Activated CD8-positive, alpha-beta memory T cell treated with anti-CD3 and anti-CD28 coated beads, Interleukin-2, amount 10 ng/mL, durations not matched to agents 7 days and 5 days (primary cell): Measurements from ENCODE around the gene HSD11B2. TPM values are rescaled to one million over a fixed set of nuclear protein-coding genes. Genes with fewer than 3 reads are reported as not detected.
A peak's percentile ranks its signal among the peaks of the same experiment; 100 is the strongest.

Source experiments
- ATAC-seq: fragments of 150-1000 bp; cut with Tn5 transposase; one replicate; pipeline ENCODE4 v1.10.0; 2021; ENCODE audit warnings: moderate library complexity
- CTCF ChIA-PET: fragments of 350-600 bp; sonication (Branson Sonifier 250); formaldehyde crosslinking; loops from one replicate; lab custom pipeline; 2021; ENCODE audit warnings: antibody characterized with exemption; lab: Charles Lee
- DNase-seq: peaks from one replicate; pipeline ENCODE4 v3.0.0-alpha.2; 2020
- H3K27ac Mint-ChIP-seq: one replicate; pipeline ENCODE4 v1.8.0; 2021; ENCODE audit warnings: mild to moderate bottlenecking, mixed read lengths
- H3K27me3 Mint-ChIP-seq: one replicate; pipeline ENCODE4 v1.8.0; 2021; ENCODE audit warnings: mixed read lengths
- H3K36me3 Mint-ChIP-seq: one replicate; pipeline ENCODE4 v1.8.0; 2021; ENCODE audit warnings: mild to moderate bottlenecking, mixed read lengths
- H3K4me1 Mint-ChIP-seq: one replicate; pipeline ENCODE4 v1.8.0; 2021; ENCODE audit warnings: mixed read lengths
- H3K4me3 Mint-ChIP-seq: one replicate; pipeline ENCODE4 v1.8.0; 2021; ENCODE audit warnings: mild to moderate bottlenecking, moderate library complexity, mixed read lengths
- H3K9me3 Mint-ChIP-seq: one replicate; pipeline ENCODE4 v1.8.0; 2022; ENCODE audit warnings: low read depth, mixed read lengths
- total RNA-seq, 2 experiments: library from RNA; stranded (reverse); gene quantifications; one replicate each; pipeline ENCODE4 v1.2.3, GENCODE V29; 2021

HSD11B2 gene
- total RNA-seq, 2 experiments from 2014 or later, result 0.14 TPM; not detected in 1

DNA sequence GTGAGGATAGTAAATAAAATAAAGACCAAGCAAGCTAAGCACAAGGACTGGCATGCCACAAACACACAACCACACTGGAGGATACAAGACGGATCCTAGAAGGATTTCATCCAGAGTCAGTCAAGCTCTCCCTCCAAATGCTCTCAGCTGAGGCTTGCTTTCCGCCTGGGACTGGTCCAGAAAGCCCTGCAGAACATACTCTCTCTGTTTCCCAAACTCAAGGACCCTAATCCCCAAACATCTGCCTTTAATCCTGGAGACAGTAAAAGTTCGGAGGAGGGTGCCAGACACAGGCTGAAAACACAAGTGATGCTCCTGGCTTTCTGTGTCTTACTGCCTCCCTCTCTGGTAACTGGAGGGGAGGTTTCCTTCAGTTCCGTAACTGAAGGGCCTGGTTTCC lies 5.3 kb upstream of the HSD11B2 start:
- Mint-ChIP-seq H3K36me3 (no peaks in the 10 kb centered on the region), H3K27ac (no peak overlapping the region), H3K4me1 (peaks cover 4% of the 10 kb centered on the region), H3K9me3 (no peaks in the 10 kb centered on the region), H3K4me3 (no peak overlapping the region), H3K27me3 (peaks cover 64% of the 10 kb centered on the region)
- CTCF ChIA-PET, result interaction anchor here (1.0 to 6.6 kb wide), 6 partner anchors 8 to 54 kb away, joined by 3 to 139 read pairs (median 6); partner anchors contain the start of gene ZDHHC1
- DNase-seq (no peak), ATAC-seq (no peak)

DNA sequence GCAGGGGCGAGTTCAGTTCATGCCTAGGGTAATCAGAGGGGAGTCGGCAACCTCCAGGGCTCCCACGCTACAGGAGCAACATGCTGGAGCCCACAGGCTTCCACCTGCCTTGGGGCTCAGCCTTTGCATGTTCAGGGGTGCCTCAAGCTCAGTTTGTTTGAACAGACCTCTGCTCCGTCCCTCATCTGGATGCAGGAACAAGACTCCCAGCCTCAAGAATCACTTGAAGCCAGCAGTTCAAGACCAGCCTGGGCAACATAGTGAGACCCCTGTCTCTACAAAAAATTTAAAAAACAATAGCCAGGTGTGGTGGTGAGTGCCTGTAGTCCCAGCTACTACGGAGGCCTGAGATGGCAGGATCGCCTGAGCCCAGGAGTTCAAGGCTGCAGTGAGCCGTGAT lies 4.9 kb upstream of the HSD11B2 start:
- Mint-ChIP-seq H3K27ac (no peak overlapping the region), H3K36me3 (no peaks in the 10 kb centered on the region), H3K9me3 (no peaks in the 10 kb centered on the region), H3K27me3 (peaks cover 65% of the 10 kb centered on the region), H3K4me1 (peaks cover 4% of the 10 kb centered on the region), H3K4me3 (no peak overlapping the region)
- ATAC-seq (no peak), DNase-seq (no peak)
- CTCF ChIA-PET, result interaction anchor here (1.0 to 6.6 kb wide), 6 partner anchors 9 to 53 kb away, joined by 3 to 139 read pairs (median 6); partner anchors contain the start of gene ZDHHC1

DNA sequence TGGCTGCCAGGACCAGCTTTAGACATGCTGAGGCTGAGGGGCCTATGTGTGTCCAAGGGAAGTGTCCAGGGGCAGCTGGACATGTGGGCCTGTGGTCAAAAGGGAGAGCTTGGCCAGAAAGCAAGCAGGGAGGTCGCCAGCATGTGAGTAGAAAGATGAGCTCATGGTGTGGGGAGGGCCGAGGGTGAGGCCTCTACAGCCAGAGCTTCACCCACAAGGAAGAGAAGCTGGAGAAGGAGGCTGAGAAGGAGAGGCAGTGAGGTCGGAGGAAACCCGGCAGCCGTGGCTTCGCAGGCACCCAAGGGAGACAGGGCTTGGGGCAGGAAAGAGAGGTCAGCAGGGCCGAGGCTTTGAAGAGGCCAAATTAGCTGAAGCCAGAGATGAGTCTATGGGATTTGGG lies 4.0 kb upstream of the HSD11B2 start:
- H3K4me3 Mint-ChIP-seq, result no peak overlapping the region
- no peaks in the 10 kb centered on the region for H3K36me3 Mint-ChIP-seq
- no peak overlapping the region for H3K27ac Mint-ChIP-seq
- ATAC-seq (no peak), DNase-seq (no peak)
- H3K4me1 Mint-ChIP-seq, result peaks cover 7% of the 10 kb centered on the region
- CTCF ChIA-PET, result interaction anchor here (1.0 to 6.6 kb wide), 15 partner anchors 10 to 473 kb away, joined by 3 to 139 read pairs (median 6); partner anchors contain the start of genes ATP6V0D1 and ZDHHC1
- H3K27me3 Mint-ChIP-seq, result peaks cover 71% of the 10 kb centered on the region
- H3K9me3 Mint-ChIP-seq, result no peaks in the 10 kb centered on the region

DNA sequence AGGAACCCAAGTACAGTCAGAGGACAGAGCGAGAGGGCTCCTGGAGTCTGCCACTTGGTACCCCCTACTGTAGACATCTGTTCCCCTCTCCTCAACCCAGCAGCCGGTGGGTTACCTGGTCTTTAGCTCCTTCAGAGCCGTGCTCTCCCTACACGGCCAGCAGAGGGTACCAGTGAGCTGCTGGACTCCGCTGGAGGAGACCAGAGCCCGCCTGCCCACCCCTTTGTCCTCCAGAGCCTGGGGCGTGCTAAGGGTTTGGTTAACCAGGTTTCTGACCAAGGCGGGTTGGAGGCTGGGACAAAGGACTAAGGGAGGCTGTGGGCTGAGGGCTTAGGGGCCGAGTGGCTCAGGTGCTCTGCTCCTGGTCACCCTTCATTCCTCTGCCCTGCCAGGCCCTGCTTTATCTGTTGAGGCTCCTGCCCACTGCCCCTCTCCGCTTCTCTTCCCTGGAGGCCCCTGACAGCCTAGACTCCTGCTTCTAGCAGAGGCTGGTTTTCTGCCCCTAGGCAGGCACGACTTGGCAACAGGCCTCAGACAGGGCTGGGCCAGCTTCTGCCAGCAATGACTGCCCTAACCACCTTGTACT lies 2.7 kb upstream of the HSD11B2 start:
- Mint-ChIP-seq H3K9me3 (no peaks in the 10 kb centered on the region), H3K27me3 (peaks cover 68% of the 10 kb centered on the region), H3K4me1 (peaks cover 7% of the 10 kb centered on the region), H3K36me3 (no peaks in the 10 kb centered on the region), H3K4me3 (no peak overlapping the region), H3K27ac (no peak overlapping the region)
- ATAC-seq, result peak; percentile 72
- peak; percentile 71 for DNase-seq
- CTCF ChIA-PET, result interaction anchor here (0.5 to 6.6 kb wide), 31 partner anchors 8 to 475 kb away, joined by 3 to 139 read pairs (median 4); partner anchors contain the start of genes ATP6V0D1, TMEM208, TPPP3 and ZDHHC1

DNA sequence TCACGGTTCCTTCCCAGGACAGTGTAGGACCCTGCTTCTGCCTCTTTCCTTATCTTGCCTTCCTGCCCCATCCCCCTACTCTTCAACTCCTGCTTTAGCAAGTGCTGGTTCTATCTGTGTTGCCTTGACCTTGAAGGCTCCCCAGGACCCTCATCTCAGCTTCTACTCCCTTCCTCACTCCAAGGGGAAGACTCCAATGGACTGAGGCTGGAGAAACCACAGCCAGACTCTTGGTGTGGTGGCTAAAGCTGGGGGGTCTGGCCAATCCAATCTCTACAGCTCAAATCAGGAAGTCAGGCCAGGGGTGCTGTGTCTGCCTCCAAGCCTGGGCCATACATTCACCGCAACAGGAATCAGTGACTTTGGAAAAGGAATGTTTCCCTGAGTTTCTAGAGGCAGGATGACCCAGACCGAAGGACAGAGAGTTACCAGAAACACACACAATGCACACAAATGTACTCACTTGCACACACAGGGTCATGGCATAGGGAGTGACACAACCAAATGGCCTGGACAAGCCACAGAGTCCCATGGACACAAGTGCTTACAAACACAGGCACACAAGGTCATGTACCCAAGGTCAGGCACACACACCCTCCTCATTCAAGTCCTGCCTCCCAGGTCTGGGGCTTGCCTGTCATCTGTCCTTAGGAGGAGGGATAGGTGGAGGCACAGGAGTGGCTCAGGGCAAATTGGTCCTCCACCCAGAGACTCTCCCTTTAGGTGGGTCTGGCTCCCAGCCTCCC lies 1.7 kb upstream of the HSD11B2 start:
- DNase-seq (no peak), ATAC-seq (no peak)
- H3K36me3 Mint-ChIP-seq, result no peaks in the 10 kb centered on the region
- CTCF ChIA-PET, result interaction anchor here (0.8 to 6.6 kb wide), 11 partner anchors 16 to 476 kb away, joined by 3 to 139 read pairs (median 8); no protein-coding TSS in a partner anchor
- H3K4me3 Mint-ChIP-seq, result no peak overlapping the region
- peaks cover 61% of the 10 kb centered on the region for H3K27me3 Mint-ChIP-seq
- peaks cover 7% of the 10 kb centered on the region for H3K4me1 Mint-ChIP-seq
- no peak overlapping the region for H3K27ac Mint-ChIP-seq
- no peaks in the 10 kb centered on the region for H3K9me3 Mint-ChIP-seq

DNA sequence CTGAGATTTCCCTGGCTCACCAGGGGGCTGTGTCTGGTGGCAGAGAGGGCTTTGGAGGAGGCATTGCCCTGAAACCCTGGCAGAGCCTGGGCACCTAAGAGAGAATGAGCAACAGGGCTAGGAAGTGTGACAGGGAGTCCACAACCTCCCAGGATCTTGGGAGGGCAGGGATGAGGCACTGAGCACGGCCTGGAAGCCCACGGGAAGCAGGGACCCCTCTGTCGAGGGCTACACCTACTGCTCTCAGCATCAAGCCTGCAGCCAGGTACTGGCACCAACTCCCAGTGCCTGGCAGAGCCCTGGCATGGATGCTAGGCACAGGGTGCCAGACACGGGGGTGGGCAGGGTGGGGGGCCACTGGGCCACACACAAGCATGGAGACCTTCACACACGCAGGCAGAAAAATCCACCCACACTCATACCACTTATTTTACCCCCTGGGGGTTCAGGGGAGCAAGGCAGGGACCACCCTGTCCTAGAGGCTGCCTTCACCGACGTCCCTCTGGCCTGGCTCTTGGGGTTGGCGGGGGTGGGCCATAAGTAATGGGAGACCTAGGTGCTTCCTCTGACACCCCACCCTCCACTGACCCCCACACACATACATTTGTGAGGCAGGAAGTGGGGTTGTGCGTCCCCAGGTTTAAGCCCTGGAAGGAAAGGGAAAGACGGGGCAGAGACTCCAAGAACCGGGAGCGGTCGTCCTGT lies 970 bp upstream of the HSD11B2 start:
- no peak for ATAC-seq
- peak overlapping the region; percentile 54 for H3K4me3 Mint-ChIP-seq
- no peaks in the 10 kb centered on the region for H3K9me3 Mint-ChIP-seq
- no peaks in the 10 kb centered on the region for H3K36me3 Mint-ChIP-seq
- H3K27ac Mint-ChIP-seq, result no peak overlapping the region
- peaks cover 55% of the 10 kb centered on the region for H3K27me3 Mint-ChIP-seq
- CTCF ChIA-PET, result interaction anchor here (0.7 to 6.6 kb wide), 5 partner anchors 13 to 91 kb away, joined by 3 to 139 read pairs (median 19); partner anchors contain the start of gene ZDHHC1
- DNase-seq, result no peak
- H3K4me1 Mint-ChIP-seq, result peaks cover 7% of the 10 kb centered on the region

DNA sequence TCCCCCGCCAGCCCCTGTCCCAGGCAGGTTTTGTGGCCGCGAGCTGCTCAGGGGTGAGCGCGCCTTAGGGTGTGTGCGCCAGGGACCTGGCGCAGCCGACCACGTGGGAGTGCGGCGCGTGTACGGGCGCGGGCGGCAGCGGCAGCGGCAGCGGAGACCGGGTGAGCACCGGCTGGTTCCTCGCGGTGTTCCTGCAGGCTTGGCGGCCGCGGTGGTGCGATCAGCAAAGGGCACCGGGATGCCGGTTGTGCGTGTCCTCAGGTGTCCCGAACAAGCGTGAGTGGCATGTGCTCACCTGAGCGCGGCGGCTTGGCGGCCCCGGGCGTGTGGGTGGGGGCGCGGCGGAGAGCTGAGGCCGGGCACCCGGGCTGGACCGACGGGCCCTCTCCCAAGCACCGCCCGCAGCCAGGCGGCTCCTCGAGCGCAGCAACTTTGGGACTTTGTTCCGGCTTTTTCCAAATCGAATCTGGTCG lies 381 bp upstream of the HSD11B2 start:
- no peak for DNase-seq

DNA sequence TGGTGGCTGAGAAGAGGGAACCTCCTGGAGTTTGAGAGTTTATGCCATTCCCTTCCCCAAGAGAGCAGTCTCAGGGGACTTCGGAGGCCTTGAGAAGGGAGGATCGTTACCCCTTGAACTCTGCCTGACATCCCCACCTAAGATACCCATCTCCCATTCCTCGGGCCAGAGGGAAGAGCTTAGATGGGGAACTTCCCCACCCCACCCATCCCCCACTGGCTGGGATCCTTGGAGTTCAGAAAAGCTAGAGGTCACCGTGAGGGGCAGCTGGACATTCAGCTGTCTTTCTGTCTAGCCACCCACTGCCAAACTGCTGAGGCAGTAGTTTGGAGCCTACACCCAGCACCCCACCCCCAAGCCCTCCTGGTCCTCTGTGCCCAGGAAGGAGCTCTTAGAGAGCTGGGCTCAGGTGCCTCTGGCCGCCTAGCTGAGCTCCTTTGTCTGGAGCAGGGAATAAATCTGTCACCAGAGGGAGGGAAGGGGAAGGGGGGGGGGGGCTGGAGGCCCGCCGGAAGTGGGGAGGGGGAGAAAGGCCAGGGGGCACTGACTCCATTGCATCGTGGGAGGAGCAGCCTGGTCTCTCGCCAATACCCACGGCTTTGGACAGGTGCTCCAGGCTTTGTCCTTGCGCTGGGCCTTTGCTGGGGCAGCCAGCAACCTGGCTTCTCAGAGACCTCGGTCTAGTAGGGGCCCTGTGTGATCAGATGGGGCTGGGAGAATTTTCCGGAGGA lies 1.0 kb downstream of the HSD11B2 start:
- H3K27ac Mint-ChIP-seq, result no peak overlapping the region
- peak overlapping the region; percentile 17 for H3K4me3 Mint-ChIP-seq
- CTCF ChIA-PET, result interaction anchor here (0.7 to 1.8 kb wide), 3 partner anchors 10 to 12 kb away, joined by 3 to 4 read pairs (median 3); no protein-coding TSS in a partner anchor
- H3K27me3 Mint-ChIP-seq, result peaks cover 40% of the 10 kb centered on the region
- peaks cover 7% of the 10 kb centered on the region for H3K4me1 Mint-ChIP-seq
- ATAC-seq (no peak), DNase-seq (no peak)
- H3K36me3 Mint-ChIP-seq, result no peaks in the 10 kb centered on the region
- no peaks in the 10 kb centered on the region for H3K9me3 Mint-ChIP-seq

More for the DNA sequence above, 381 bp upstream of the HSD11B2 start:
- ATAC-seq, result peak; percentile 52
- no peaks in the 10 kb centered on the region for H3K9me3 Mint-ChIP-seq
- H3K27me3 Mint-ChIP-seq, result peaks cover 49% of the 10 kb centered on the region
- no peaks in the 10 kb centered on the region for H3K36me3 Mint-ChIP-seq
- H3K4me1 Mint-ChIP-seq, result peaks cover 7% of the 10 kb centered on the region
- peak overlapping the region; percentile 54 for H3K4me3 Mint-ChIP-seq
- CTCF ChIA-PET, result interaction anchor here (0.7 to 1.8 kb wide), 3 partner anchors 13 to 90 kb away, joined by 3 to 4 read pairs (median 3); partner anchors contain the start of gene ZDHHC1
- H3K27ac Mint-ChIP-seq, result no peak overlapping the region

DNA sequence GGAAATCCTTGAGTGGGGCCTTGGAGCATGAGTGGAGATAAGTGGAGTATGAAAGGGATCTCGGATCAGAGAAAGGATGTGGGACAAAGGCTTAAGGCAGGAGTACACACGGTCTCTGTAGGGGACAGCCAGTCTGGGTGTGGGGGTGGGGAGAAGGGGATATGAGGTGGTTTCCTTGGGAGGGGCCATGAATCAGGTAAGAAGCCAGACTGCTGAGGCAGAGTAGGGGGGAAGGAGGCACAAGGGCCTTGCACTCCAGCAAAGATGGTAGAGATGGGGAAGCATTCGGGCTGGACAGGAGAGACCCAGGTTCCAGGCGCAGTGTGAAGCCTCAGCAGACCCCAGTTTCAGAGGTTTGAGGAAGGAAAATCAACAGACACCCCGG lies 1.6 kb downstream of the HSD11B2 start:
- no peaks in the 10 kb centered on the region for H3K36me3 Mint-ChIP-seq
- peaks cover 7% of the 10 kb centered on the region for H3K4me1 Mint-ChIP-seq
- no peak for DNase-seq
- peaks cover 37% of the 10 kb centered on the region for H3K27me3 Mint-ChIP-seq
- no peak overlapping the region for H3K4me3 Mint-ChIP-seq
- no peak for ATAC-seq
- CTCF ChIA-PET, result interaction anchor here (0.6 to 3.0 kb wide), 3 partner anchors 10 to 15 kb away, joined by 3 to 10 read pairs (median 4); no protein-coding TSS in a partner anchor
- no peak overlapping the region for H3K27ac Mint-ChIP-seq
- no peaks in the 10 kb centered on the region for H3K9me3 Mint-ChIP-seq

DNA sequence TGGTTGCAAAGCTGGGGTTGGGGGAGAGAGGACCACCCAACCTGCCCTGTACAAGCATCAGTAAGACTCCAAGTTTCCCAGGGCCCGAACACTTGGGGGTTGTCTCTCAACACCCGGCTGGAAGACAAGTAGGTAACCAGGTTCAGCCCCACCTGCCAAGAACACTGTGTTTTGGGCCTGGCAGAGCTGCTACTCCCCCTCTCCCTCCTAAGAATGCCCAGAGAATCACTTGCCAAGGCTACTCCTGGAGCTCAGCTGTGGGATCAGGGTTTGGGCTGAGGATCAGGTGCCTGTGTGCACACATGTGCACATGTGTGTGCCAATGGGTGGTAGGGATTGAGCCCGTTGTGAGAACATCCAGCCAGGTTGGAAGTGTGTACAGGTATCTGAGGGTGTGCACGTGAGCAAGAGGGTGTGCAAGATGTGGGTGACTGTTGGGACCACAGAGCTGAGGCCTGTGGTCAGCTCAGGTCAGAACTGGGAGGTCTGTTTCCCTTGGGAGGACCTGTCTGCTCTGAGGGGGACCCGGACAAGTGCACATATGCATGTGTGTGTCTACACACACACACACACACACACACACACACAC lies 2.3 kb downstream of the HSD11B2 start:
- ATAC-seq (no peak), DNase-seq (no peak)
- CTCF ChIA-PET, result interaction anchor here (0.6 to 3.0 kb wide), 4 partner anchors 9 to 33 kb away, joined by 3 to 10 read pairs (median 4); no protein-coding TSS in a partner anchor
- H3K27ac Mint-ChIP-seq, result no peak overlapping the region
- H3K4me1 Mint-ChIP-seq, result peaks cover 10% of the 10 kb centered on the region
- no peaks in the 10 kb centered on the region for H3K36me3 Mint-ChIP-seq
- peaks cover 32% of the 10 kb centered on the region for H3K27me3 Mint-ChIP-seq
- H3K9me3 Mint-ChIP-seq, result no peaks in the 10 kb centered on the region
- H3K4me3 Mint-ChIP-seq, result no peak overlapping the region

DNA sequence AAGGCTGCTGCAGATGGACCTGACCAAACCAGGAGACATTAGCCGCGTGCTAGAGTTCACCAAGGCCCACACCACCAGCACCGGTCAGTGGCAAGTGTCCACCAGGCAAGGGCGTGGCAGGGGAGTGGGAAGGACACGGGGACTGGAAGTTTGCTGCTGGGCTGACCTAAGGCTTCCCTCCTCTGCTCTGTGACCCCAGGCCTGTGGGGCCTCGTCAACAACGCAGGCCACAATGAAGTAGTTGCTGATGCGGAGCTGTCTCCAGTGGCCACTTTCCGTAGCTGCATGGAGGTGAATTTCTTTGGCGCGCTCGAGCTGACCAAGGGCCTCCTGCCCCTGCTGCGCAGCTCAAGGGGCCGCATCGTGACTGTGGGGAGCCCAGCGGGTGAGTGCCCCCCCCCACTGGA lies 4.8 kb downstream of the HSD11B2 start:
- peaks cover 6% of the 10 kb centered on the region for H3K4me1 Mint-ChIP-seq
- CTCF ChIA-PET, result interaction anchor here (1.1 to 1.6 kb wide), 3 partner anchors 11 to 175 kb away, joined by 3 to 6 read pairs (median 4); partner anchors contain the start of gene ZDHHC1
- no peak for DNase-seq

More for the DNA sequence above, 4.8 kb downstream of the HSD11B2 start:
- Mint-ChIP-seq H3K9me3 (no peaks in the 10 kb centered on the region), H3K27ac (no peak overlapping the region), H3K36me3 (peaks cover 4% of the 10 kb centered on the region), H3K27me3 (peaks cover 12% of the 10 kb centered on the region), H3K4me3 (no peak overlapping the region)
- no peak for ATAC-seq
